ENCODE measurements around the gene MCC. TPM values are rescaled to one million over a fixed set of nuclear protein-coding genes. Genes with fewer than 3 reads are reported as not detected.

MCC gene
- total RNA-seq, 1 experiment from 2014 or later: 7.6 TPM

- Histone ChIP-seq H3K4me1 (ENCODE audit: insufficient read depth, low read length) (no peaks in the 10 kb centered on the region), H2BK120ac (ENCODE audit: low read depth, low read length, poor library complexity, severe bottlenecking) (no peak overlapping the region), H3K4ac (ENCODE audit: low read depth, low read length) (no peak overlapping the region), H3K79me1 (ENCODE audit: insufficient read depth, low read depth, low read length, poor library complexity, severe bottlenecking) (no peaks in the 10 kb centered on the region), H3K18ac (ENCODE audit: insufficient read length, low read depth, low read length) (no peak overlapping the region), H3K4me2 (ENCODE audit: insufficient read depth, insufficient read length, low read length) (no peak overlapping the region), H3K56ac (ENCODE audit: insufficient read length, low read depth, low read length) (no peak overlapping the region), H4K91ac (ENCODE audit: insufficient read length, low read depth, low read length) (no peak overlapping the region), H3K23ac (ENCODE audit: insufficient read length, low read depth, low read length) (no peak overlapping the region), H3K14ac (ENCODE audit: insufficient read depth, low read length) (no peak overlapping the region), H4K8ac (replicated peaks; ENCODE audit: insufficient read length, low read depth, low read length) (no peak overlapping the region), H3K23me2 (ENCODE audit: insufficient read length, low read depth, low read length, poor library complexity, severe bottlenecking) (no peaks in the 10 kb centered on the region), H2BK12ac (ENCODE audit: insufficient read length, low read depth, low read length) (no peak overlapping the region), H3K79me2 (ENCODE audit: insufficient read depth, low read length) (no peaks in the 10 kb centered on the region), H2AFZ (ENCODE audit: low read length) (no peak overlapping the region), H3K27ac (ENCODE audit: insufficient read length, low read depth, low read length) (no peak overlapping the region), H3T11ph (ENCODE audit: low read length) (no peak overlapping the region), H4K5ac (ENCODE audit: insufficient read length, low read depth, low read length) (no peak overlapping the region), H3K9ac (ENCODE audit: extremely low read depth, insufficient read length, low read length) (no peak overlapping the region), H4K20me1 (ENCODE audit: control insufficient read depth, insufficient read depth, insufficient read length) (no peaks in the 10 kb centered on the region), H2BK20ac (ENCODE audit: low read depth, low read length, poor library complexity, severe bottlenecking) (no peak overlapping the region), H2BK15ac (ENCODE audit: low read depth, low read length) (no peak overlapping the region), H2BK5ac (ENCODE audit: insufficient read length, low read length) (no peak overlapping the region), H3K9me3 (ENCODE audit: control insufficient read depth, low read depth, low read length) (no peaks in the 10 kb centered on the region), H2AK5ac (ENCODE audit: insufficient read length, low read length) (no peak overlapping the region), H3K27me3 (ENCODE audit: insufficient read depth, low read length) (no peaks in the 10 kb centered on the region)
- H3K27ac Mint-ChIP-seq: no peak overlapping the region
- H3K27me3 Mint-ChIP-seq (ENCODE audit: low read depth): no peaks in the 10 kb centered on the region
- H3K4me3 Mint-ChIP-seq: no peak overlapping the region
- no peak for TF ChIP-seq CTCF (conservative IDR thresholded peaks at IDR 0.05)
- WGBS (ENCODE audit: extremely low coverage, insufficient read length, low lambda C conversion rate): no CpG with 5 or more reads among the region's 1 CpG
- no peaks in the 10 kb centered on the region for H3K36me3 Mint-ChIP-seq (ENCODE audit: insufficient read depth in 1 of 3, low read depth in 3 of 3)
- H3K9me3 Mint-ChIP-seq: no peaks in the 10 kb centered on the region
- DNase-seq: no peak
- peaks cover 3 to 8% of the 10 kb centered on the region in 2 experiments for H3K4me1 Mint-ChIP-seq
These were observed 334.6 kb downstream of the MCC start for GRCh38 chr5:113153512-113154097.

All from H9 (cell line).